ENCODE data around the gene DNAJC11.
"Not testable (repeated sequence)": the region's sequence is repeated elsewhere in the genome, so short reads cannot be mapped to it uniquely, and the experiment has no call there.

Gene DNAJC11, protein sequence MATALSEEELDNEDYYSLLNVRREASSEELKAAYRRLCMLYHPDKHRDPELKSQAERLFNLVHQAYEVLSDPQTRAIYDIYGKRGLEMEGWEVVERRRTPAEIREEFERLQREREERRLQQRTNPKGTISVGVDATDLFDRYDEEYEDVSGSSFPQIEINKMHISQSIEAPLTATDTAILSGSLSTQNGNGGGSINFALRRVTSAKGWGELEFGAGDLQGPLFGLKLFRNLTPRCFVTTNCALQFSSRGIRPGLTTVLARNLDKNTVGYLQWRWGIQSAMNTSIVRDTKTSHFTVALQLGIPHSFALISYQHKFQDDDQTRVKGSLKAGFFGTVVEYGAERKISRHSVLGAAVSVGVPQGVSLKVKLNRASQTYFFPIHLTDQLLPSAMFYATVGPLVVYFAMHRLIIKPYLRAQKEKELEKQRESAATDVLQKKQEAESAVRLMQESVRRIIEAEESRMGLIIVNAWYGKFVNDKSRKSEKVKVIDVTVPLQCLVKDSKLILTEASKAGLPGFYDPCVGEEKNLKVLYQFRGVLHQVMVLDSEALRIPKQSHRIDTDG

GRCh38 chr1:6701437-6702153 lies at the start of gene DNAJC11:
Gene DNAJC11, minus strand, starts transcription at chr1:6701816. Its CDS starts 16 bp downstream, at chr1:6701800.
- DNase-seq: peak; percentile 57 to 77

DNA sequence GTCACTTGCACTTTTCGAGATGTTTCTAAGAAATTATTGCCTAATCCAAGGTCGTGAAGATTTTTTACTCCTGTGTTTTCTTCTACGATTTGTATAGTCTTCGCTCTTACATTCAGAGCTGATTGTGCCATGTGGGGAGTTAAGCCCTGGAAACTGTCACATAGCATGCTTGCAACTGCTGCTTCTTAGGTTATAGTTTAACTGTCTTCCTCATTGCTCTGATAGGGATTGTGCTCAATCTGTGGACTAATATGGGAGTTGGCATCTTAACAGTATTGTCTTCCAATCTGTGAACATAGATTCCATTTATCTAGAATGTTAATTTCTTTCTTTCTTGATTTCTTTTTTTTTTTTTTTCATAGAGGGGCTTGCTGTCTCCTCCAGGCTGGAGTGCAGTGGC lies 48.9 kb upstream of the DNAJC11 start:
- no peak for DNase-seq

GRCh38 chr1:6747674-6748073 lies 46.1 kb upstream of the DNAJC11 start:
- DNase-seq: no peak

GRCh38 chr1:6745073-6745472 lies 43.5 kb upstream of the DNAJC11 start:
- no peak for DNase-seq

DNA sequence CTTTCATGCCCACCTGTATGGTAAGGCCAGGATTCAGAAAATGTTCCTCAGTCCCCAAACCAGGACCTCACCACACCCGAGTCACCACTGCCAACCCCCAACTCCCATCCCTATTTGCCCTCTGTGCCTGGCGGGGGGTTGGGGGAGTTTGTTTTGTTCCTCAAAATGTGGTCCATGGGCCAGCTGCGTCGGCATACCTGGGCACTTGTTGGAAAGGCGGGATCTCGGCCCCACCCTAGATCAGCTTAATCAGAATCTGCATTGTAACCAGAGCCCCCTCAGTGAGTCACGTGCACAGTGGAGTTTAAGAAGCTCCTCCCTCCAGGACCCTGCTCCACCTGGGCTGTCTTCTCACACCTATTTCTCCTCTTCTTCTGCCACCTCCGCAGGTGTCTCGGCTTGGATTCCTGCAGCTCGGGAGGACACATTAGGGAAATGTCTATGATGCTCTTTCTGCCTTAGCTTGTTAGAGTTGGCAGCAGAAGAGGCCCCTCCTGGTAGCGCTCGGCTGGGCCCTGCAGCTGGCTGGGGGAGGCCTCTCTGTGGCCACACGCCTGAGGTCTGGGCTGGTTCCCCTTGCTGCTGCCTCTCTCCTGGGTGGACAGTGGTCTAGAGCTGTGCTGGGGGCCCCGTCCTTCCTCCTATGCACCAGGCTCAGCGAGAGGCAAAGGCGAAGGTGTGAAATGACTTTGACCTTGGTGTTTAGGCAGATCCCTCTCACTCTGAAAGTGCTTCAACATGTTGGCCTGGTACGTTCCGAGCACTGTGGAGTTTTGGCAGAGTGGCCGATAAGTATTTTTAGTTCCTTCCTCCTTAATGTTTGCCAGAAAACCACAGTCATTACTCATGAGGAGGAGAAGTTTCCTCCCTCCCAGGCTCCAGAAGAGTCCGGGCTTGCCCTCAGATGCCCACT lies 41.8 kb upstream of the DNAJC11 start:
- no peak for DNase-seq

- DNase-seq: not testable (repeated sequence)
Measured at GRCh38 chr1:6742676-6743188, 41.1 kb upstream of the DNAJC11 start.

GRCh38 chr1:6738987-6739676 lies 37.5 kb upstream of the DNAJC11 start:
- no peak for DNase-seq

DNA sequence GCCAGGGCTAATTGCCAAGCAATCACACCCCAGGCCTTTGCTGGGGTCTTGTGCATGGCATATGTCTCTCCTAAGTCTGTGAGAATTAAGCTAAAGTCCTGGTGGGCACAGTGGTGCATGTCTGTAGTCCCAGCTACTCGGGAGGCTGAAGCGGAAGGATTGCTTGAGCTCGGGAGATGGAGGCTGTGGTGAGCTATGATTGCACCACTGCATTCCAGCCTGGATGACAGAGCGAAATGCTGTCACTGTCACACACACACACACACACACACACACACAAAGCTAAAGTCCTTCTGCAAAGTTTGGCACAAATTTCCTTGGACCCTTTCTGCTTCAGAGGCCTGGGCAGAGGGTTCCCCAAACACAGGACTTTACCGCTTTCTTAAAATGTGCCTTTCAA lies 31.3 kb upstream of the DNAJC11 start:
- DNase-seq: no peak

DNA sequence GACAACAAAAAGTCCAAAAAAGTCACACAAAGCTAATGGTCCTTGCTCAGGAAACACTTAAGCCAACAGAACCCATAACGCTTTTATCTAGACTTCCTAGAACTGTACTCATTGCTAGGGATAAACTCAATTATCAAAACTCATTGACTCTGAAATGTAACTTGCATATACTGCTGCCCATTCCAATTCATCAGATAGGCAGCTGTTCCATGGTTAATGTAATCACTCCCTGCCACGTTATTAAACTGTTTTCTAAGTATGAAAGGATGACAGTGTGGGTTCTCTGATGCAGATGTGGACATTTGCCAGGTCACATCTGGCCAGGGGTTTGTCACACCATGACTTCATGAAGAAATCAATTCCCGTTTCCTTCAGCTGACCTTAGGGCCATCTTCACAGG lies 30.3 kb upstream of the DNAJC11 start:
- DNase-seq: no peak

DNA sequence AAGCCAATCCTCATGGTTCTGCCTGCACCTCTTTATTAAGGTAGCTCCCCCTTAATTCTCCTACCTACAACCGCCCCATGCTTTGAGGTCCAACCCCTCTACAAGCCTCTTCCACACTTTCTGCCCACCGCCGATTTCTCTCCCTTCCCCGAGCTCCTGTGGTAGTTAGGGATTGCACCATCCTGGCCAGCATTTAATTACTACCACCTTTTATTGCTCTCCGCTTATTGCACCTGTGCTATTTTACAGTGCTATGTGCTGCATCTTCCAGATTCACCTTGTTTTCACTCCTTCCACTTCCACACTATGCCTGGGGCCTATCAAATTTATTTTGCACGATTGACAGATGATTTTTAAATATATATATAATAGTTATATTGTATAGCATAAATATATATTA lies 29.3 kb upstream of the DNAJC11 start:
- no peak for DNase-seq

GRCh38 chr1:6730473-6730872 lies 28.9 kb upstream of the DNAJC11 start:
- DNase-seq: no peak

- DNase-seq: peak; percentile 2 to 33
Measured at GRCh38 chr1:6727535-6727934, 25.9 kb upstream of the DNAJC11 start.

DNA sequence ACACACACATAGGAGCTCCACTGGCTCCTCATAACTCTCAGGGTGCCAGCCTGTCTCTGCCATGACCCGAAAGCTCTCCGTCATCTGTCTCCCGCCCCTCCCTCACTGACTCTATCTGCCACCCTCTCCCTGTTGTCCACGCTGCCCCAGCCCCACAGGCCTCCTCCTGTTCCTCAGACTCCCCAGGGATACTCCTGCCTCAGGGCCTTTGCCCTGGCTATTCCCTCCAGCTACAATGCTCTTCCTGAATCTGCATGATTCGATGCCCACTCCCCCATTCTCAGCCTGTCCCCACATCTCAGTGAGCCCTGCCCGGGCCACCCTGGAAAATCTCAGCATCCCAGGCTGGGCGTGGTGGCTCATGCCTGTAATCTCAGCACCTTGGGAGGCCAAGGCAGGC lies 24.6 kb upstream of the DNAJC11 start:
- DNase-seq: no peak

- no peak for DNase-seq
Measured at GRCh38 chr1:6724517-6725141, 23.0 kb upstream of the DNAJC11 start.

DNA sequence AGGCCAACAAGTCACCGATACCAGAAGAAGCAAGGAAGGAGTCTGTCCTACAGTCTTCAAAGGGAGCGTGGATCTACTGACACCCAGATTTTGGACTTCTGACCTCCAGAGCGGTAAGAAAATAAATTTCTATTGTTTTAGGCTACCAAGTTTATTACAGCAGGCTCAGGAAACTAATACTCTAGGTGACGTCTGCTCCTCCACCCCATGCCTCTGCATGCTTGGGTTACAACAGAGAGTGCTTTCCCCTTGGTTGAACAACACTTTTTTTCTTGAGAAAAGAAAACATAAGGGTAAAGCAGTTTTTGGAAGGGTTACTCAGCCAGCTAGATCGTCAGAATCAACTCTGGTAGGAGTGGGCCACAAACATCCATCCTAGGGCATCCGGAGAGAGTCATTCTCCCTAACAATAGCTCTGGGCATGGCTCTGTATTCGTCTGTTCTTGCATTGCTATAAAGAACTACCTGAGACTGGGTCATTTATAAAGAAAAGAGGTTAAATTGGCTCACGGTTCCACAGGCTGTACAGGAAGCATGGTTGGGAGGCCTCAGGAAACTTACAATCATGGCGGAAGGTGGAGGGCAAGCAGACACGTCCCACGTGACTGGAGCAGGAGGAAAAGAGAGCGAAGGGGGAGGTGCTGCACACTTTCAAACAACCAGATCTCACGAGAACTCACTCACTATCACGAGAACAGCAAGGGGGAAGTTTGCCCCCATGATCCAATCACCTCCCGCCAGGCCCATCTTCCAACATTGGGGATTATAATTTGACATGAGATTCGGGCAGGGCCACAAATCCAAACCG lies 22.2 kb upstream of the DNAJC11 start:
- no peak for DNase-seq

DNA sequence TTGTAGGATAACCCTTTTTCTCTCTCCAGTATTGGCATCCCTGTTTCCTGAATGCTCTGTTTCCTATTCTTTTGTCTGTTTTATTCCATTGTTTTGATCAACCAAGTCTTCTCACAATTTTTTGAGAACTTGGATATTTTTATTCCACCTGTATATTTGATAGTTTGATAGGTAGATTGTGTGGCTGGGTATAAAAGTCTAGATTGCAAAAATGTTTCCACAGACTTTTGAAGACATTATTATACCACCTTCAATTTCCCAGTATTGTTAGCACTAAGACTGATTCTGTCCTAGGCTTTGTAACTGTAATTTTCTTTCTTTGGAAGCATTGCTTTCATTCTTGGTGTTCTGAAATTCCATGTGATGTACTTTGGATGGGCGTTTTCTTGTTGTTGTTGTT lies 9.6 kb upstream of the DNAJC11 start:
- DNase-seq: no peak

DNA sequence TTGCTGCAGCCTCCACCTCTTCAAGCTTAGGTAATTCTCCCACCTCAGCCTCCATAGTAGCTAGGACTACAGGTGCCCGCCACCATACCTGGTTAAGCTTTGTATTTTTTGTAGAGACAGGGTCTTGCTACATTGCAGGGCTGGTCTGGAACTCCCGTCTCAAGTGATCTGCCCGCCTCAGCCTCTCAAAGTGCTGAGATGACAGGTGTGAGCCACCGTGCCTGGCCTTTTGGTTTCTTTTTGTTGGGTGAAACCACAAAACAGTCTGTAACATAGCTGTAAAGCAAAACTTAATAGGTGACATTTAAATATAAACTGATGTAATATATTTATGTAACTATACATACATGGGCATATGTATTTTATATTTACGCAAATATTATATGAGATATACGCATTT lies 3.1 kb upstream of the DNAJC11 start:
- no peak for DNase-seq

DNA sequence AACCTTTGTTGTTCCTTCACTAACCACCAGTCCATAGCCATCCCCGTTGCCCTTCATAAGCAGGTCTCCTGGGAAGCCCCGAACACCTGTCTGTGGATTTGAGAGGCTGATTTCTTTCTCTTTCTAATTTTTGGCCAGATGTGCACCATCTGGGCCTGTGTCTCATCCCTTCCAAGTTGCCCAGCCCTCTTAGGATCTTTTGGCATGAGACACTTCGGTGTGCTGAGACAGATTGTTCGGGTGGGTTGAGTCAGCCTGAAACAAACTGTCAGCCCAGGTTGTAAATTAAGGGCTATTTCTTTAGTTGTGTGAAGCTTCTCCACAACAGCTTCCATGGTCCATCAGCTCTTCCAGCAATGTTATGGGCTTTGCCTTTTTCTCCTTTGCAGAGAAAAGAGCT lies 1.4 kb upstream of the DNAJC11 start:
- no peak for DNase-seq

DNA sequence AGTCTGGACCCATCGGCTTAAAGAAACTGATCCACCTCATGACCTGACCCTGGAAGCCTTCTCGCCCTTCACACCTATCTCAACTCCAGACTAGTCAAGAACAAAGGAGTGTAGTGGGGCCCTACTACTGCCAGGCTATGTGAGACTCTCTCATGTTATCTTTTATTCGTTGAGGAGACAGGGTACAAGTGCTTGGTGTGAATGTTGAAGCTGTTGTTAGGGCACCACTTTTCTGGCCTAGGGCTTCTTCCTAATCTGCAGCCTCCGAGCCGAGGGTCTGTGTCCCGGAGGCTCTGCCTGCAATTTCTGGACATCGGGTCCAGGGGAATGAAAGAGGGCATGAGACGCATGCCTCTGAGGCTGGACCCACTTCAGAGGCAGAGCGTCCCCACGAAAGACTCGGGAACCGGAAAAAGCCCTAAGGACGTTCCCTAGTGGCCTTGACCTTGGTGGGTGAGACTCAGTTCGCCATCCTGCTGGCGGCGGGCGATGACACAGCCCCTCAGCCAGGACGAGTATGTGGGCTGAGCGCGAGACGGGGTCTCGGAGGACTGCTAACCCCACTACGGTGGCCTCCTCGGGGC lies 671 bp downstream of the DNAJC11 start:
- DNase-seq: no peak

GRCh38 chr1:6699915-6700314 lies 1.7 kb downstream of the DNAJC11 start:
- not testable (repeated sequence) for DNase-seq

Measured in NCI-H187 (cell line).